ENCODE measurements around the gene RASA2.
"Not testable (repeated sequence)": the region's sequence is repeated elsewhere in the genome, so short reads cannot be mapped to it uniquely, and the experiment has no call there.

- not testable (repeated sequence) for TF ChIP-seq CTCF (conservative IDR thresholded peaks at IDR 0.05; ENCODE audit: low read depth in 2 of 2); EZH2 (IDR thresholded peaks at IDR 0.05; ENCODE audit: low read depth, unreplicated experiment); REST (IDR thresholded peaks at IDR 0.05; ENCODE audit: unreplicated experiment); STAT1 (IDR thresholded peaks at IDR 0.05; ENCODE audit: unreplicated experiment); POLR2AphosphoS5 (IDR thresholded peaks at IDR 0.05; ENCODE audit: low read depth)
These were observed 142.1 kb downstream of the RASA2 start for GRCh38 chr3:141628868-141629441.

Data from GM23338 (cell line).